Measurements from ENCODE around the gene KLHDC4. TPM values are rescaled to one million over a fixed set of nuclear protein-coding genes. Genes with fewer than 3 reads are reported as not detected.

The KLHDC4 gene
- total and polyA plus RNA-seq, 11 donors, result 6.8 to 20.5 (median 14.3) TPM

- no peak for TF ChIP-seq POLR2A (IDR thresholded peaks at IDR 0.05)
- TF ChIP-seq, protein P1, sequence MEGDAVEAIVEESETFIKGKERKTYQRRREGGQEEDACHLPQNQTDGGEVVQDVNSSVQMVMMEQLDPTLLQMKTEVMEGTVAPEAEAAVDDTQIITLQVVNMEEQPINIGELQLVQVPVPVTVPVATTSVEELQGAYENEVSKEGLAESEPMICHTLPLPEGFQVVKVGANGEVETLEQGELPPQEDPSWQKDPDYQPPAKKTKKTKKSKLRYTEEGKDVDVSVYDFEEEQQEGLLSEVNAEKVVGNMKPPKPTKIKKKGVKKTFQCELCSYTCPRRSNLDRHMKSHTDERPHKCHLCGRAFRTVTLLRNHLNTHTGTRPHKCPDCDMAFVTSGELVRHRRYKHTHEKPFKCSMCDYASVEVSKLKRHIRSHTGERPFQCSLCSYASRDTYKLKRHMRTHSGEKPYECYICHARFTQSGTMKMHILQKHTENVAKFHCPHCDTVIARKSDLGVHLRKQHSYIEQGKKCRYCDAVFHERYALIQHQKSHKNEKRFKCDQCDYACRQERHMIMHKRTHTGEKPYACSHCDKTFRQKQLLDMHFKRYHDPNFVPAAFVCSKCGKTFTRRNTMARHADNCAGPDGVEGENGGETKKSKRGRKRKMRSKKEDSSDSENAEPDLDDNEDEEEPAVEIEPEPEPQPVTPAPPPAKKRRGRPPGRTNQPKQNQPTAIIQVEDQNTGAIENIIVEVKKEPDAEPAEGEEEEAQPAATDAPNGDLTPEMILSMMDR (IDR thresholded peaks at IDR 0.05), result no peak
- 95 to 97% (median 96%) methylated on average over 8 of the region's 8 CpGs for WGBS, 4 donors
- no peak for DNase-seq
- intact Hi-C loops (cut with DNase I), result no loop called here
- Histone ChIP-seq H3K36me3 (peaks cover 0 to 98% (median 90%) of the 10 kb centered on the region in 9 donors), H3K4me3 (no peak overlapping the region), H3K4me1 (no peaks in the 10 kb centered on the region), H3K9me3 (no peaks in the 10 kb centered on the region), H3K27me3 (no peaks in the 10 kb centered on the region), H3K27ac (no peak overlapping the region)
- no peak for ATAC-seq
Observed at GRCh38 chr16:87757841-87758426, 7.9 kb downstream of the KLHDC4 start.

DNA sequence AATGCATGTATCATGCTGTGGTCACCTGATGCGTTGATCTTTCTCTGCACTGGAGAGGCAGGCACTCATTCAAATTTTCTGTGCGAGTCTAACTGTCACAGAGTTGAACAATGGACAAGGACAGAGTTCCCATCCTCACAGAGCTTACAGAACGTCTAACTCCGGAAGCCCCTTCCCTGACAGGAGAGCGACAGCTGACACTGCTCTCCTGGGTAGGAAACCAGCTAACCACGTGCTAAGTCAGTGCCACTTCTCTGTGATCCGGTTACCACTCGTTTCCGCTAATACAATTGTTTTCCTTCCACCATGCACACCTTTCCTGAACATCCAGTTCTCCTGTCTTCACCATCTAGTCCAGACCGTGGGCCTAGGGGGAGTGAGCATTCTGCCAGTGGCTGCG lies 11.3 kb downstream of the KLHDC4 start:
- H3K36me3 ChIP-seq, result peaks cover 0 to 95% (median 92%) of the 10 kb centered on the region in 9 donors
- no peaks in the 10 kb centered on the region for H3K4me1 ChIP-seq
- H3K9me3 ChIP-seq, result no peaks in the 10 kb centered on the region
- ATAC-seq, result no peak
- H3K27ac ChIP-seq, result no peak overlapping the region
- H3K27me3 ChIP-seq, result no peaks in the 10 kb centered on the region
- intact Hi-C loops (cut with DNase I), result no loop called here
- no peak for DNase-seq
- no peak overlapping the region for H3K4me3 ChIP-seq
- WGBS, 4 donors, result 89 to 96% (median 91%) methylated on average over 11 of the region's 11 CpGs
- TF ChIP-seq, protein P1 (IDR thresholded peaks at IDR 0.05), result no peak
- no peak for TF ChIP-seq POLR2A (IDR thresholded peaks at IDR 0.05)

DNA sequence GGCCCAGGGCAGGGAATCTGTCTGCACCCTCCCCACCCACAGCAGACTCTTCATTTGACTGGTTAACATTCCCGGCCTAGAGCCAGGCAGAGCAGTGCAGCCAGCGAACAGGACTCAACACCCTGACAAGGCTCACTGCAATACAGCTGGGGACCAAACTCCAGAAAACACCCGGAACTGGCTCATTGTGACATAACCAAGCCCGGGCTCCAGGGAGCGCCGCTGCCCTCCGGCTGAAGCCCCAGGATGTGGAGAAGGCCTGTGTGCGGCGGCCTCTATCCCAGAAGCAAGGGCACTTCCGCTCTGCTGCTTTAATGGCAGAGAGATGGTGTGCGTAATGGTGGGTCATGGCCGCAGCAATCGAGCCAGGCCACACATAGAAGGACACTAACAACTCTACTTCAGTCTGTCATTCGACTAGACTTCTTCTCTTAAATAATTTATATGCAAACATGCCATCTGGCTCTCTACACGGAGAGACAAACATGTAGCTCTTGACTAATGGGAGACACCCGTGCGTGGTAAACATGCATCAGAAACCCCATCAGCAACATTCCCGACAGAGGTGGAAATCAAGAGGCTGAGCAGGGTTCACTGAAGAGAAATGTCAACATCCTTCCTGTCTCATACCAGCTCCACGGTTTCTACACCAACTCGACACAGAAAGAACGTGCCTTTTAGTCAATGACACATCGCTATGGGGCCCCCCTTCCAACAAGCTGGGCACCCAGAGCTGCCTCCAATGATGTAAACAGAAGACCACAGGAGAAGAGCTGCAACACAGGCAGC lies 18.0 kb downstream of the KLHDC4 start:
- intact Hi-C loops (cut with DNase I), result no loop called here
- DNase-seq, result no peak
- Histone ChIP-seq H3K9me3 (no peaks in the 10 kb centered on the region), H3K4me3 (no peak overlapping the region), H3K36me3 (peaks cover 0 to 93% (median 75%) of the 10 kb centered on the region in 9 donors), H3K4me1 (no peaks in the 10 kb centered on the region), H3K27ac (no peak overlapping the region), H3K27me3 (no peaks in the 10 kb centered on the region)
- ATAC-seq, result no peak
- TF ChIP-seq, protein P1 (IDR thresholded peaks at IDR 0.05), result no peak
- TF ChIP-seq POLR2A (IDR thresholded peaks at IDR 0.05), result no peak
- WGBS, 4 donors, result 89 to 92% (median 91%) methylated on average over 22 of the region's 22 CpGs

DNA sequence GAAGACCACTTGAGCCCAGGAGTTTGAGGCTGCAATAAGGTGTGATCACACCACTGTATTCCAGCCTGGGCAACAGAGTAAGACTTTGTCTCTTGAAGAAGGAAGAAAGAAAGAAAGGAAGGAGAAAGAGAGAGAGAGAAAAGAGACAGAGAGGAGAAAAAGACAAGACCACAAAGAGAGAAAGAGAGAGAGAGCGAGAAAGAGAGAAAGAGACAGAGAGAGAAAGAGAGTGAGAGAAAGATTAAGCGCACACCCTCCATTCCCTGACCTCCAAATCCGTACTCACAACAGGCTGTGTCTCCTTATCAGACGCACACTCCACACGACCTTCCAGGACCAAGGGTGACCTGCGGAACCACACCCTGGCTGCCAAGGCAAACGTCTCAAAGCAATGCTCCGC lies 19.6 kb downstream of the KLHDC4 start:
- H3K27me3 ChIP-seq, result no peaks in the 10 kb centered on the region
- peaks cover 0 to 5% (median 0%) of the 10 kb centered on the region in 12 donors for H3K4me1 ChIP-seq
- H3K9me3 ChIP-seq, result no peaks in the 10 kb centered on the region
- peaks cover 0 to 86% (median 65%) of the 10 kb centered on the region in 9 donors for H3K36me3 ChIP-seq
- WGBS, 4 donors, result 73 to 83% (median 82%) methylated on average over 8 of the region's 8 CpGs
- ATAC-seq, result no peak
- no peak overlapping the region for H3K27ac ChIP-seq
- no peak for TF ChIP-seq POLR2A (IDR thresholded peaks at IDR 0.05)
- TF ChIP-seq, protein P1 (IDR thresholded peaks at IDR 0.05), result no peak
- intact Hi-C loops (cut with DNase I), result no loop called here
- no peak for DNase-seq
- no peak overlapping the region for H3K4me3 ChIP-seq
